HCT116 (cell line): Measurements from ENCODE around the gene IPP. TPM values are rescaled to one million over a fixed set of nuclear protein-coding genes. Genes with fewer than 3 reads are reported as not detected.

ENCODE experiments used
- ATAC-seq: fragments of 200-7000 bp; cut with Tn5 transposase; 2 replicates; pipeline ENCODE4 v1.9.1; 2020; ENCODE audit warnings: mild to moderate bottlenecking, moderate library complexity
- BruUV-seq: library from RNA; stranded (reverse); fragments of 400-500 nt; replicated peaks from 2 replicates; lab custom pipeline; 2021; lab: Mats Ljungman, UMichigan
- CTCF ChIA-PET: fragments of 300-600 bp; sonication (Branson Sonifier 250); formaldehyde crosslinking; loops from one replicate; lab custom pipeline; 2021; ENCODE audit warnings: antibody characterized with exemption; lab: Charles Lee
- POLR2A ChIA-PET: fragments of 300-600, 350-600 bp; sonication (Branson Sonifier 250); formaldehyde crosslinking; loops from one replicate; lab custom pipeline; 2021; ENCODE audit warnings: antibody characterized with exemption; lab: Charles Lee
- RAD21 ChIA-PET, 2 experiments: fragments of 300-600 bp; sonication (Branson Sonifier 250); formaldehyde crosslinking; loops; one replicate each; lab custom pipeline; 2023; ENCODE audit warnings: low total read pairs in 2 of 2; ENCODE audit not compliant: uncharacterized antibody in 2 of 2, unreplicated experiment in 2 of 2, low non-redundant PET in 1 of 2; lab: Charles Lee
- DNase-seq: peaks from one replicate; pipeline ENCODE4 v3.0.0-alpha.2; 2010; ENCODE audit warnings: low read depth, low spot score
- H2AFZ ChIP-seq: fragments of 200-600 bp; shearing (Covaris generic), sonication (generic); 2 replicates; pipeline ENCODE4 v1.6.1; 2017; ENCODE audit warnings: low read depth, mixed run types, mixed read lengths, antibody characterized with exemption, low read length; ENCODE audit not compliant: poor library complexity, severe bottlenecking
- H3K27ac ChIP-seq: 2 replicates; pipeline ENCODE4 v1.5.1; 2012; ENCODE audit warnings: low read depth, low read length
- H3K27me3 ChIP-seq: fragments of 200-600 bp; sonication (generic); 2 replicates; pipeline ENCODE4 v1.6.1; 2016; ENCODE audit warnings: mixed run types, low read length, mixed read lengths; ENCODE audit not compliant: insufficient read depth
- H3K36me3 ChIP-seq, 2 experiments: fragments of 200-500 bp in 1 of 2; fragments of 200-600 bp in 1 of 2; sonication (Bioruptor generic) in 1 of 2; sonication (generic) in 1 of 2; 2 replicates each; pipeline versions ENCODE4 v1.5.1 to v1.6.1; 2014 to 2016; ENCODE audit warnings: low read length in 2 of 2, inconsistent platforms in 1 of 2, mixed read lengths in 1 of 2, mixed run types in 1 of 2; ENCODE audit not compliant: insufficient read depth in 2 of 2, control insufficient read depth in 1 of 2
- H3K4me1 ChIP-seq, 2 experiments: fragments of 200-600 bp in 1 of 2; sonication (generic) in 1 of 2; 2 replicates each; pipeline versions ENCODE4 v1.5.1 to v1.6.1; 2012 to 2017; ENCODE audit warnings: low read length in 2 of 2, inconsistent platforms in 1 of 2, mild to moderate bottlenecking in 1 of 2, mixed read lengths in 1 of 2, mixed run types in 1 of 2, moderate library complexity in 1 of 2; ENCODE audit not compliant: insufficient read depth in 2 of 2, control insufficient read depth in 1 of 2
- H3K4me2 ChIP-seq: fragments of 200-600 bp; sonication (generic); 2 replicates; pipeline ENCODE4 v1.6.1; 2017; ENCODE audit warnings: mixed run types, low read length, mixed read lengths
- H3K4me3 ChIP-seq, 2 experiments: fragments of 200-600 bp in 1 of 2; sonication (generic) in 1 of 2; replicated peaks in 1 of 2; 2 replicates each; pipeline ENCODE4 v1.5.1; 2011 to 2016; ENCODE audit warnings: low read length in 2 of 2, control low read depth in 1 of 2, low read depth in 1 of 2, mild to moderate bottlenecking in 1 of 2, mixed read lengths in 1 of 2, mixed run types in 1 of 2
- H3K79me2 ChIP-seq: fragments of 200-600 bp; sonication (generic); 2 replicates; pipeline ENCODE4 v1.6.1; 2017; ENCODE audit warnings: mild to moderate bottlenecking, mixed run types, low read length, moderate library complexity, mixed read lengths; ENCODE audit not compliant: insufficient read depth
- H3K9ac ChIP-seq: fragments of 200-600 bp; sonication (generic); 2 replicates; pipeline ENCODE4 v1.6.1; 2016; ENCODE audit warnings: low read length, mixed read lengths
- H3K9me2 ChIP-seq: fragments of 200-600 bp; sonication (generic), shearing (Covaris generic); 2 replicates; pipeline ENCODE4 v1.6.1; 2017; ENCODE audit warnings: mixed run types, mild to moderate bottlenecking, moderate library complexity; ENCODE audit not compliant: insufficient read depth
- H3K9me3 ChIP-seq, 2 experiments: fragments of 200-500 bp in 1 of 2; fragments of 200-600 bp in 1 of 2; sonication (Bioruptor generic) in 1 of 2; sonication (generic) in 1 of 2; 2 replicates each; pipeline ENCODE4 v1.6.1; 2014 to 2017; ENCODE audit warnings: low read length in 2 of 2, mixed read lengths in 2 of 2, inconsistent platforms in 1 of 2, low read depth in 1 of 2, mild to moderate bottlenecking in 1 of 2, mixed run types in 1 of 2, moderate library complexity in 1 of 2; ENCODE audit not compliant: control insufficient read depth in 1 of 2, insufficient read depth in 1 of 2
- H4K20me1 ChIP-seq: fragments of 200-600 bp; sonication (generic), shearing (Covaris generic); 2 replicates; pipeline ENCODE4 v1.6.1; 2017; ENCODE audit warnings: mixed run types, mild to moderate bottlenecking, moderate library complexity; ENCODE audit not compliant: insufficient read depth
- EGR1 ChIP-seq: IDR thresholded peaks from 2 replicates; pipeline ENCODE4 v1.6.1; 2012; ENCODE audit warnings: low read depth
- ELF1 ChIP-seq: IDR thresholded peaks from 2 replicates; pipeline ENCODE4 v1.6.1; 2012; ENCODE audit warnings: low read depth, borderline replicate concordance
- EZH2 ChIP-seq: fragments of 200-600 bp; sonication (generic); IDR thresholded peaks from 2 replicates; pipeline ENCODE4 v1.6.1; 2017; ENCODE audit warnings: antibody characterized with exemption, mixed run types
- FOSL1 ChIP-seq: IDR thresholded peaks from 2 replicates; pipeline ENCODE4 v1.6.1; 2012; ENCODE audit warnings: low read depth
- POLR2AphosphoS5 ChIP-seq: IDR thresholded peaks from 2 replicates; pipeline ENCODE4 v1.6.1; 2011; ENCODE audit warnings: mild to moderate bottlenecking, low read depth, low read length, moderate library complexity
- SP1 ChIP-seq: IDR thresholded peaks from 2 replicates; pipeline ENCODE4 v1.6.1; 2012; ENCODE audit warnings: low read depth
- YY1 ChIP-seq: IDR thresholded peaks from 2 replicates; pipeline ENCODE4 v1.6.1; 2011; ENCODE audit warnings: low read length, low read depth, moderate library complexity, mild to moderate bottlenecking; ENCODE audit not compliant: insufficient replicate concordance; ENCODE audit errors: extremely low read depth
- ZBTB33 ChIP-seq: IDR thresholded peaks from 2 replicates; pipeline ENCODE4 v1.6.1; 2011; ENCODE audit warnings: mild to moderate bottlenecking, low read length, moderate library complexity; ENCODE audit not compliant: insufficient replicate concordance; ENCODE audit errors: extremely low read depth
- ZFX ChIP-seq: fragments of 450-650 bp; IDR thresholded peaks from 2 replicates; pipeline ENCODE4 v1.6.1; 2017
- intact Hi-C: fragments of 100-400 bp; cut with micrococcal nuclease; formaldehyde crosslinking; loops from 2 replicates; pipeline ENCODE4 v1.10.0; 2022
- total RNA-seq: library from RNA; stranded (reverse); gene quantifications from one replicate; pipeline ENCODE4 v1.2.1, GENCODE V29; 2021; ENCODE audit not compliant: unreplicated experiment

The IPP gene
- total RNA-seq, 1 experiment from 2014 or later, result 13.8 TPM

DNA sequence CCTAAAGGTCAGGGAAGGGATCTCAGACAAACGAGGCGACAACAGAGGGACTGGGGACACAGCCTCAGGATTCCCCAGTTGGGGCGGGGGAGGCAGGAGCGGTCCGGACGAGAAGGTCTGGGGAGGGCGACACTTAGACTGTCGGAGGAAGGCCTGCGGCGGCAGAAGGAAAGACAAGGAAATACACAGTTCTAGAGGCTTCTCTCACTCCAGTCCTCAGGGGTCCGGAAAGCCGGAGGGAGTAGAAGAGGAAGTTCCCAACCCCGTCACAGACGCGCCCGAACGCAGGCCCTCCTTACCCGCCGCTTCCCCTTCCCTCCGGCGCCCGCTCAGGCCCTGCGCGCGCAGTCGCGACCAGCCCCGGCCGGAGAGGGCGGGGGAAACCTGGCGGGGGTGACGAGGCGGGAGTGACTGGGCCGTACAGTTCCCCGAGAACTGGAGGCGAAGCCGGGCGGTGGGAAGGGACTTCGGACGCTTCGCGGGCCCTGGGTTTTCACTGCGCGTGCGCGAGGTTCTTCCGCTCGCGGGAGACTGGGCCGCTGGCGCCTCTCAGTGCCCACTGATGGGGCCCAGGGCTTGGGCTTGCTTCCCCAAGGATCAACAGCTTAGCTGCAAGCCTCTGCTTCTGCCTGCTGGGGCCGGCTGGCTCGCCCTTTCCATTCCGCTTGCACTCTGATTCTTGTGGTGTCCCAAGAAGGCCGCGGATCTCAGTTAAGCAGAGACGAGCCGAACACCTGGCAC lies at the start of gene IPP (continued):
- peak; percentile 65 for TF ChIP-seq ZBTB33
- TF ChIP-seq SP1, result peak; percentile 23; the same call in 1 of the 2 replicates
- no peak for TF ChIP-seq EZH2
- no peak for TF ChIP-seq YY1
- TF ChIP-seq ZFX, result peak; percentile 82

- H2AFZ ChIP-seq, result no peak overlapping the region
- H3K79me2 ChIP-seq, result no peaks in the 10 kb centered on the region
- H4K20me1 ChIP-seq, result no peaks in the 10 kb centered on the region
- BruUV-seq, result no TSS peak
- POLR2A ChIA-PET, result interaction anchor here (0.6 kb wide), 1 partner anchor 285 kb away, joined by 3 read pairs; no protein-coding TSS in a partner anchor
- intact Hi-C loops, result no loop called here
- no peak for ATAC-seq
- no peak overlapping the region for H3K9ac ChIP-seq
- TF ChIP-seq ZFX, result no peak
- no peak for TF ChIP-seq EGR1
- no peak for TF ChIP-seq ELF1
- TF ChIP-seq FOSL1, result no peak
- no peak for TF ChIP-seq SP1
- TF ChIP-seq YY1, result no peak
- no peak for TF ChIP-seq POLR2AphosphoS5
- TF ChIP-seq EZH2, result no peak
- TF ChIP-seq, all 23 proteins: peak for 0
- ChIA-PET RAD21 (no interaction called here), CTCF (no interaction called here)
- Histone ChIP-seq H3K4me3 (no peak overlapping the region), H3K9me2 (no peaks in the 10 kb centered on the region), H3K36me3 (no peaks in the 10 kb centered on the region), H3K4me1 (peaks cover 0 to 1% of the 10 kb centered on the region in 2 experiments; a peak in 2 of 4 replicates), H3K4me2 (no peak overlapping the region), H3K27ac (no peak overlapping the region), H3K9me3 (no peaks in the 10 kb centered on the region), H3K27me3 (no peaks in the 10 kb centered on the region)
- no peak for DNase-seq
Measured at GRCh38 chr1:45796946-45797345, 46.5 kb upstream of the IPP start.
